WTC11 (cell line): ENCODE results near the gene PTK6. TPM values are rescaled to one million over a fixed set of nuclear protein-coding genes. Genes with fewer than 3 reads are reported as not detected.

ENCODE experiments used
- total RNA-seq: library from RNA; stranded (reverse); gene quantifications from 3 replicates; pipeline ENCODE4 v1.2.3, GENCODE V29; 2021

Gene PTK6
- total RNA-seq, 1 experiment from 2014 or later, result 0.22 TPM

Other genes starting within 250 kb of the PTK6 start
- 0.55 to 1.3 TPM (median 1.1 TPM) in 3 replicates for gene COL20A1, start 244.2 kb downstream of the PTK6 start, total RNA-seq
- gene CHRNA4, start 176.0 kb downstream of the PTK6 start, total RNA-seq, result 2.5 to 5.7 TPM (median 4.8 TPM) in 3 replicates
- 99.8 to 112 TPM (median 108 TPM) in 3 replicates for gene KCNQ2, start 64.7 kb downstream of the PTK6 start, total RNA-seq
- gene EEF1A2, start 38.3 kb downstream of the PTK6 start, total RNA-seq, result 26.0 to 35.7 TPM (median 34.9 TPM) in 3 replicates
- gene PPDPF, start 16.6 kb downstream of the PTK6 start, total RNA-seq, result 170 to 210 TPM (median 205 TPM) in 3 replicates
- gene SRMS, start 10.4 kb upstream of the PTK6 start, total RNA-seq, result 0.21 to 0.46 TPM (median 0.26 TPM) in 3 replicates
- 3.4 to 3.8 TPM (median 3.6 TPM) in 3 replicates for gene FNDC11, start 16.8 kb upstream of the PTK6 start, total RNA-seq
- gene HELZ2, start 36.9 kb upstream of the PTK6 start, total RNA-seq, result 27.5 to 32.6 TPM (median 32.4 TPM) in 3 replicates
- 14.1 to 14.8 TPM (median 14.2 TPM) in 3 replicates for gene GMEB2, start 89.7 kb upstream of the PTK6 start, total RNA-seq
- gene STMN3, start 116.0 kb upstream of the PTK6 start, total RNA-seq, result 53.0 to 65.6 TPM (median 53.4 TPM) in 3 replicates
- 39.3 to 44.9 TPM (median 40.5 TPM) in 3 replicates for gene RTEL1, start 120.9 kb upstream of the PTK6 start, total RNA-seq
- not detected in 3 replicates for gene TNFRSF6B, start 159.3 kb upstream of the PTK6 start, total RNA-seq
- 24.3 to 30.2 TPM (median 27.4 TPM) in 3 replicates for gene ARFRP1, start 170.6 kb upstream of the PTK6 start, total RNA-seq
- 28.3 to 31.0 TPM (median 30.4 TPM) in 3 replicates for gene ZGPAT, start 170.7 kb upstream of the PTK6 start, total RNA-seq
- 4.5 to 7.0 TPM (median 6.0 TPM) in 3 replicates for gene LIME1, start 199.3 kb upstream of the PTK6 start, total RNA-seq
- gene SLC2A4RG, start 202.4 kb upstream of the PTK6 start, total RNA-seq, result 41.6 to 47.2 TPM (median 43.3 TPM) in 3 replicates